Upper lobe of left lung (tissue), 6 donors: ENCODE results near the gene SOX5. TPM values are rescaled to one million over a fixed set of nuclear protein-coding genes. Genes with fewer than 3 reads are reported as not detected.
"Not testable (repeated sequence)": the region's sequence is repeated elsewhere in the genome, so short reads cannot be mapped to it uniquely, and the experiment has no call there.

Experiments used
- ATAC-seq, 2 donors: fragments of 200-7000 bp; cut with Tn5 transposase; one replicate each; pipeline ENCODE4 v1.9.1; 2022; ENCODE audit warnings: mild to moderate bottlenecking in 2 of 2, moderate library complexity in 2 of 2; ENCODE audit not compliant: low FRiP score in 2 of 2
- DNase-seq, 2 donors: peaks; one replicate each; pipeline ENCODE4 v3.0.0-alpha.2; 2019 to 2020
- H3K27ac ChIP-seq, 4 donors: fragments of 200-600 bp; sonication (generic); one replicate each; pipeline ENCODE4 v1.5.1; 2016 to 2019
- H3K27me3 ChIP-seq, 4 donors: fragments of 200-600 bp; sonication (generic); one replicate each; pipeline ENCODE4 v1.5.1; 2017 to 2019
- H3K36me3 ChIP-seq, 4 donors: fragments of 200-600 bp; sonication (generic); one replicate each; pipeline ENCODE4 v1.5.1; 2016 to 2019
- H3K4me1 ChIP-seq, 4 donors: fragments of 200-600 bp; sonication (generic); one replicate each; pipeline ENCODE4 v1.5.1; 2018 to 2019
- H3K4me3 ChIP-seq, 4 donors: fragments of 200-600 bp; sonication (generic); one replicate each; pipeline ENCODE4 v1.5.1; 2017 to 2019; ENCODE audit warnings: mild to moderate bottlenecking in 2 of 4, moderate library complexity in 1 of 4
- H3K9me3 ChIP-seq, 4 donors: fragments of 200-600 bp; sonication (generic); one replicate each; pipeline ENCODE4 v1.5.1; 2018 to 2019
- EP300 ChIP-seq, 4 donors: sonication (generic); formaldehyde crosslinking; IDR thresholded peaks; one replicate each; pipeline ENCODE4 v1.5.1; 2017; ENCODE audit warnings: antibody characterized with exemption in 4 of 4, control low read depth in 2 of 4
- POLR2A ChIP-seq, 4 donors: fragments of 450-650 bp; IDR thresholded peaks; one replicate each; pipeline ENCODE4 v1.5.1; 2016 to 2017; ENCODE audit warnings: antibody characterized with exemption in 4 of 4, mild to moderate bottlenecking in 2 of 4
- POLR2AphosphoS5 ChIP-seq, 2 donors: sonication (generic); formaldehyde crosslinking; IDR thresholded peaks; one replicate each; pipeline ENCODE4 v1.5.1; 2017; ENCODE audit warnings: antibody characterized with exemption in 2 of 2
- WGBS, 2 donors: methylation state at CpG; one replicate each; pipeline ENCODE4 v1.1.5; 2017 to 2018; 5-methylcytosine and 5-hydroxymethylcytosine counted together
- total RNA-seq, 6 donors: library from RNA; depleted of rRNA in 4 of 6; stranded (reverse); fragments of >200 nt in 4 of 6; gene quantifications; one replicate each; pipeline versions ENCODE4 v1.1.0 to v1.2.1, GENCODE V29; 2016 to 2021
- TF ChIP-seq, protein P1 (sequence below), 6 experiments: fragments of 450-650 bp in 4 of 6; fragments of 200-600 bp in 2 of 6; sonication (generic) in 2 of 6; IDR thresholded peaks; one replicate each; pipeline ENCODE4 v1.5.1; 2016 to 2019; ENCODE audit warnings: antibody characterized with exemption in 6 of 6
- donor health status: DM: no; HTN: no; CAD: no; lungs with moderate emphysema.
- donor health status: DM: no; HTN: yes; CAD: no; lungs with severe emphysema.

Gene SOX5
- total RNA-seq, 6 donors from 2014 or later = 9.6 to 31.4 (median 14.5) TPM

DNA sequence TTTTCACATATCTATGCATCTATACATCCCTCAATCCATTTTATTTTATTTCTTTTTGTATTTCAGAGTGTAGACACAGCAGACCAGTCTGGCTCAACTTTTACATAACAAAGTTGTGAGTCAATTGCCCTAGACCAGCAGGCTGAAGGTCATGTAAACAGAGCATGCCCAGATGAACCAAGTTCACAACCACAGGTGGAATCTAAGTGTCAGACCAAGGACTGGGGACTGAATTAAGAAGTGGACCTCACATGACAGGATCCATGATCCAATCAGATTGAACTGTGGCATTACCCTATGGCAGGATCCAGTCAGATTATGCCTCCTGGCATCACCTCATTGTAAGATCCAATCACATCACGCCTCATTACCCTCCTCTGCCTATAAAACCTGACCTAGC, 455.8 kb downstream of the SOX5 start:
- no peak for DNase-seq
- Histone ChIP-seq H3K9me3 (no peaks in the 10 kb centered on the region), H3K36me3 (no peaks in the 10 kb centered on the region), H3K27me3 (no peaks in the 10 kb centered on the region), H3K27ac (no peak overlapping the region), H3K4me3 (no peak overlapping the region), H3K4me1 (no peaks in the 10 kb centered on the region)
- TF ChIP-seq POLR2A (IDR thresholded peaks at IDR 0.05) (no peak), POLR2AphosphoS5 (IDR thresholded peaks at IDR 0.05) (no peak), EP300 (IDR thresholded peaks at IDR 0.05) (no peak)
- TF ChIP-seq, protein P1, sequence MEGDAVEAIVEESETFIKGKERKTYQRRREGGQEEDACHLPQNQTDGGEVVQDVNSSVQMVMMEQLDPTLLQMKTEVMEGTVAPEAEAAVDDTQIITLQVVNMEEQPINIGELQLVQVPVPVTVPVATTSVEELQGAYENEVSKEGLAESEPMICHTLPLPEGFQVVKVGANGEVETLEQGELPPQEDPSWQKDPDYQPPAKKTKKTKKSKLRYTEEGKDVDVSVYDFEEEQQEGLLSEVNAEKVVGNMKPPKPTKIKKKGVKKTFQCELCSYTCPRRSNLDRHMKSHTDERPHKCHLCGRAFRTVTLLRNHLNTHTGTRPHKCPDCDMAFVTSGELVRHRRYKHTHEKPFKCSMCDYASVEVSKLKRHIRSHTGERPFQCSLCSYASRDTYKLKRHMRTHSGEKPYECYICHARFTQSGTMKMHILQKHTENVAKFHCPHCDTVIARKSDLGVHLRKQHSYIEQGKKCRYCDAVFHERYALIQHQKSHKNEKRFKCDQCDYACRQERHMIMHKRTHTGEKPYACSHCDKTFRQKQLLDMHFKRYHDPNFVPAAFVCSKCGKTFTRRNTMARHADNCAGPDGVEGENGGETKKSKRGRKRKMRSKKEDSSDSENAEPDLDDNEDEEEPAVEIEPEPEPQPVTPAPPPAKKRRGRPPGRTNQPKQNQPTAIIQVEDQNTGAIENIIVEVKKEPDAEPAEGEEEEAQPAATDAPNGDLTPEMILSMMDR (IDR thresholded peaks at IDR 0.05) = no peak
- ATAC-seq = no peak
- WGBS, 2 donors = 63 to 76% methylated on average over 1 of the region's 1 CpG

DNA sequence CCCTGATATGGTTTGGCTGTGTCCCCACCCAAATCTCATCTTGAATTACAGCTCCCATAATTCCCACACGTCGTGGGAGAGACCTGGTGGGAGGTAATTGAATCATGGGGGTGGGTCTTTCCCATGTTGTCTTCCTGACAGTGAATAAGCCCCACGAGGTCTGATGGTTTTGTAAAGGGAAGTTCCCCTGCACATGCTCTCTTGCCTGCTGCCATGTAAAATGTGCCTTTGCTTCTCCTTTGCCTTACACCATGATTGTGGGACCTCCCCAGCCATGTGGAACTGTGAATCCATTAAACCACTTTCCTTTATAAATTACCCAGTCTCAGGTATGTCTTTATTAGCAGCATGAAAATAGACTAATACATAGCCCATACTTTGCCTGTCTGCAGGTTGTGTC, 458.4 kb downstream of the SOX5 start:
- H3K27ac ChIP-seq, H3K4me3 ChIP-seq, ATAC-seq, H3K27me3 ChIP-seq, DNase-seq, H3K9me3 ChIP-seq, H3K36me3 ChIP-seq, H3K4me1 ChIP-seq: not testable (repeated sequence)
- WGBS, 2 donors = 65 to 72% methylated on average over 3 of the region's 3 CpGs

DNA sequence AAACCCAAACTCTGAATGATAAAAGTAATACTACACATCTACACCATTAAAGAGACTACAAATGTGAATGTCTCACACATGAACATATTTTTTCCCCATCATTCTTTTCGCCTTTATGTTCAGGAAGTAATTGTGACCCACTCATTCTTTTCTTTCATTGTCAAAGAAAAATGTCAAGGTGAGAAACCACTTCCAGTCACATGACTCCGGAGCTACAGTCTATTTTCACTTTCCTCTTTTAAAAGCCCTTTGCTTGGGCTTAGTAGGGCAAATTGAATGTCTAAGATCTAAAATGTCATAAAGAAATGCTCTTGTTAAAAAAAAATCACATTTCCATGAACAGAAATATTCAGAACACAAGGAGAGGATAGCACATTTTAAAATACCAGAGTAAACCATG, 461.3 kb downstream of the SOX5 start:
- Histone ChIP-seq H3K36me3 (no peaks in the 10 kb centered on the region), H3K4me3 (no peak overlapping the region)
- 59 to 68% methylated on average over 2 of the region's 2 CpGs for WGBS, 2 donors

GRCh38 chr12:23484238-23484637, 465.2 kb downstream of the SOX5 start:
- Histone ChIP-seq H3K4me1 (no peaks in the 10 kb centered on the region), H3K27me3 (no peaks in the 10 kb centered on the region), H3K4me3 (no peak overlapping the region), H3K9me3 (no peaks in the 10 kb centered on the region), H3K27ac (no peak overlapping the region), H3K36me3 (no peaks in the 10 kb centered on the region)
- DNase-seq = no peak
- no peak for TF ChIP-seq POLR2A (IDR thresholded peaks at IDR 0.05)
- no peak for TF ChIP-seq EP300 (IDR thresholded peaks at IDR 0.05)
- TF ChIP-seq, protein P1 (IDR thresholded peaks at IDR 0.05) = no peak
- TF ChIP-seq POLR2AphosphoS5 (IDR thresholded peaks at IDR 0.05) = no peak
- WGBS, 2 donors = 63 to 71% methylated on average over 2 of the region's 2 CpGs
- no peak for ATAC-seq

More for the DNA sequence above, 461.3 kb downstream of the SOX5 start:
- no peaks in the 10 kb centered on the region for H3K9me3 ChIP-seq
- H3K27ac ChIP-seq = no peak overlapping the region
- DNase-seq (no peak), ATAC-seq (no peak)
- H3K4me1 ChIP-seq = no peaks in the 10 kb centered on the region
- TF ChIP-seq EP300 (IDR thresholded peaks at IDR 0.05) = no peak
- TF ChIP-seq, protein P1 (IDR thresholded peaks at IDR 0.05) = no peak
- TF ChIP-seq POLR2A (IDR thresholded peaks at IDR 0.05) = no peak
- no peak for TF ChIP-seq POLR2AphosphoS5 (IDR thresholded peaks at IDR 0.05)
- no peaks in the 10 kb centered on the region for H3K27me3 ChIP-seq

DNA sequence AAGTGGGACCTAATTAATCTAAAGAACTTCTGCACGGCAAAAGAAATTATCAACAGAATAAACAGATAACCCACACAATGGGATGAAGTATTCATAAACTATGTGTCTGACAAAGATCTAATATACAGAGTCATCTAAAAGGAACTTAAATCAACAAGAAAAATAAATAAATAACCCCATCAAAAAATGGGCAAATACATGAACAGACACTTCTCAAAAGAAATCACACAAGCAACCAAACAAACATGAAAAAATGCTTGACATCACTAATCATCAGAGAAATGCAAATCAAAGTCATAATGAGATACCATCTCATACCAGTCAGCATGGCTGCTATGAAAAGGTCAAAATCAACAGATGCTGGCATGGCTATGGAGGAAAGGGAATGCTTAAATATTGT, 466.9 kb downstream of the SOX5 start:
- 27 to 37% methylated on average over 1 of the region's 1 CpG for WGBS, 2 donors
- Histone ChIP-seq H3K4me3 (no peak overlapping the region), H3K36me3 (no peaks in the 10 kb centered on the region), H3K27me3 (no peaks in the 10 kb centered on the region), H3K9me3 (no peaks in the 10 kb centered on the region), H3K27ac (no peak overlapping the region), H3K4me1 (no peaks in the 10 kb centered on the region)
- TF ChIP-seq, protein P1 (IDR thresholded peaks at IDR 0.05) = no peak
- no peak for TF ChIP-seq EP300 (IDR thresholded peaks at IDR 0.05)
- no peak for TF ChIP-seq POLR2AphosphoS5 (IDR thresholded peaks at IDR 0.05)
- no peak for TF ChIP-seq POLR2A (IDR thresholded peaks at IDR 0.05)
- ATAC-seq = no peak
- DNase-seq = no peak
